Caco-2 (cell line): Measurements from ENCODE around the gene CCR3. TPM values are rescaled to one million over a fixed set of nuclear protein-coding genes. Genes with fewer than 3 reads are reported as not detected.

Experiments used
- BruUV-seq: library from RNA; stranded (reverse); fragments of 400-500 nt; replicated peaks from 2 replicates; lab custom pipeline; 2021; lab: Mats Ljungman, UMichigan
- CTCF ChIA-PET: fragments of 300-600 bp; sonication (Branson Sonifier 250); formaldehyde crosslinking; loops from one replicate; lab custom pipeline; 2022; ENCODE audit warnings: antibody characterized with exemption; lab: Charles Lee
- POLR2A ChIA-PET: fragments of 300-600 bp; sonication (Branson Sonifier 250); formaldehyde crosslinking; loops from one replicate; lab custom pipeline; 2022; ENCODE audit warnings: antibody characterized with exemption; lab: Charles Lee
- DNase-seq, 2 experiments: peaks; one replicate each; pipeline versions ENCODE4 v3.0.0 to v3.0.0-alpha.2; 2020 to 2022
- H3K27me3 ChIP-seq: replicated peaks from 2 replicates; pipeline ENCODE4 v1.6.0; 2011; ENCODE audit warnings: low read length; ENCODE audit not compliant: control insufficient read depth, insufficient read depth
- H3K36me3 ChIP-seq: 2 replicates; pipeline ENCODE4 v1.5.1; 2011; ENCODE audit warnings: low read length; ENCODE audit not compliant: control insufficient read depth, insufficient read depth
- H3K4me1 ChIP-seq: fragments of 250-450 bp; sonication (Bioruptor Pico); 2 replicates; pipeline ENCODE4 v1.5.1; 2020; ENCODE audit warnings: mild to moderate bottlenecking
- H3K4me3 ChIP-seq: 2 replicates; pipeline ENCODE4 v1.5.1; 2011; ENCODE audit warnings: low read depth, mild to moderate bottlenecking, control low read depth, low read length
- H3K9me3 ChIP-seq: fragments of 250-450 bp; sonication (Bioruptor Pico); 2 replicates; pipeline ENCODE4 v1.5.1; 2020; ENCODE audit warnings: mild to moderate bottlenecking, moderate library complexity
- H3K27ac Mint-ChIP-seq: one replicate; pipeline ENCODE4 v1.8.0; 2022; ENCODE audit warnings: mixed read lengths; ENCODE audit not compliant: unreplicated experiment
- H3K27me3 Mint-ChIP-seq: one replicate; pipeline ENCODE4 v1.8.0; 2022; ENCODE audit warnings: mixed read lengths; ENCODE audit not compliant: insufficient read depth, unreplicated experiment
- H3K36me3 Mint-ChIP-seq: one replicate; pipeline ENCODE4 v1.8.0; 2022; ENCODE audit warnings: mild to moderate bottlenecking, mixed read lengths; ENCODE audit not compliant: insufficient read depth, unreplicated experiment
- H3K4me1 Mint-ChIP-seq: one replicate; pipeline ENCODE4 v1.8.0; 2022; ENCODE audit warnings: low read depth, mixed read lengths; ENCODE audit not compliant: unreplicated experiment
- H3K4me3 Mint-ChIP-seq: one replicate; pipeline ENCODE4 v1.8.0; 2022; ENCODE audit warnings: mild to moderate bottlenecking, moderate library complexity, mixed read lengths; ENCODE audit not compliant: unreplicated experiment
- H3K9me3 Mint-ChIP-seq: one replicate; pipeline ENCODE4 v1.8.0; 2022; ENCODE audit warnings: mixed read lengths; ENCODE audit not compliant: unreplicated experiment
- intact Hi-C: fragments of 100-400 bp; cut with micrococcal nuclease; formaldehyde crosslinking; loops from one replicate; pipeline ENCODE4 v1.10.0; 2022; ENCODE audit not compliant: unreplicated experiment
- total RNA-seq: library from RNA; stranded (reverse); gene quantifications from 2 replicates; pipeline ENCODE4 v1.2.3, GENCODE V29; 2022
- TF ChIP-seq, protein P1 (sequence below), 2 experiments: fragments of 200-600 bp in 1 of 2; IDR thresholded peaks; 1 replicate in 1 of 2; 2 replicates in 1 of 2; pipeline versions ENCODE4 v1.5.1 to v1.8.0; 2011 to 2022; ENCODE audit warnings: antibody characterized with exemption in 1 of 2, control low read depth in 1 of 2, inconsistent platforms in 1 of 2, low read depth in 1 of 2, low read length in 1 of 2, mild to moderate bottlenecking in 1 of 2, moderate library complexity in 1 of 2; ENCODE audit not compliant: insufficient read depth in 1 of 2, severe bottlenecking in 1 of 2, unreplicated experiment in 1 of 2

CCR3 gene
- total RNA-seq, 1 experiment from 2014 or later: 0.64 TPM

DNA sequence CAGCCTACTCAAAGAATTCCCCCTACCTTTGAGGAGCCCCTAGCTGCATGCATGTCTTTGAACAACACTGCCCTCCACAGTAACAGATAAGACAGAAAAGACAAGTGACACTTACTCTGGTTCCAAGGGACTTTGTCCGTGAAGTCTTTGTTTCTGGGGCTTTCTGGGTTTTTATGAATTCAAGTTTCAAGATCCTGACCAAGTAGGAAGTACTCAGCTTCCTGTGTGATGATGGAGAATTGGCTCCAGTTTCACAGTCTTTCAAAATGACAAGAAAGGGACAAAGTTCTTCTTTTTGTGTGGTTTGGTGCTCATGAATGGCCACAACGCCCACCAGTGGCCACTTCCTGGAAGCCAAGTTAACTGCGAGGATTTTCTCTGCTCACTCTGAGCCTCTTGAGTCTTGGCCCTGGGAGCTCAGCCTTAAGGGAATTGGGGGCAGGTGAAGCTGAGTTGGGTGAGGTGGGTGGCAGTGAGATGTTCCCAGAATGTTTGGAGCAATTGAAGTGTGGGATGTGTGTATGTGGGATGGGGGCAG lies 34.0 kb upstream of the CCR3 start, which contains the start of gene CCR1:
Gene CCR1 (minus strand): TSS at position 147 of the 538 bp plus-strand sequence. CDS start 4,000 bp downstream, outside the sequence.
- TF ChIP-seq, protein P1, sequence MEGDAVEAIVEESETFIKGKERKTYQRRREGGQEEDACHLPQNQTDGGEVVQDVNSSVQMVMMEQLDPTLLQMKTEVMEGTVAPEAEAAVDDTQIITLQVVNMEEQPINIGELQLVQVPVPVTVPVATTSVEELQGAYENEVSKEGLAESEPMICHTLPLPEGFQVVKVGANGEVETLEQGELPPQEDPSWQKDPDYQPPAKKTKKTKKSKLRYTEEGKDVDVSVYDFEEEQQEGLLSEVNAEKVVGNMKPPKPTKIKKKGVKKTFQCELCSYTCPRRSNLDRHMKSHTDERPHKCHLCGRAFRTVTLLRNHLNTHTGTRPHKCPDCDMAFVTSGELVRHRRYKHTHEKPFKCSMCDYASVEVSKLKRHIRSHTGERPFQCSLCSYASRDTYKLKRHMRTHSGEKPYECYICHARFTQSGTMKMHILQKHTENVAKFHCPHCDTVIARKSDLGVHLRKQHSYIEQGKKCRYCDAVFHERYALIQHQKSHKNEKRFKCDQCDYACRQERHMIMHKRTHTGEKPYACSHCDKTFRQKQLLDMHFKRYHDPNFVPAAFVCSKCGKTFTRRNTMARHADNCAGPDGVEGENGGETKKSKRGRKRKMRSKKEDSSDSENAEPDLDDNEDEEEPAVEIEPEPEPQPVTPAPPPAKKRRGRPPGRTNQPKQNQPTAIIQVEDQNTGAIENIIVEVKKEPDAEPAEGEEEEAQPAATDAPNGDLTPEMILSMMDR (IDR thresholded peaks at IDR 0.05; ENCODE audit: insufficient read depth in 1 of 2, low read depth in 1 of 2, low read length in 1 of 2, severe bottlenecking in 1 of 2, unreplicated experiment in 1 of 2): peak; percentile 52 to 70
- no peaks in the 10 kb centered on the region for H3K9me3 Mint-ChIP-seq
- POLR2A ChIA-PET: interaction anchor here (0.5 to 1.7 kb wide), 3 partner anchors 44 to 150 kb away, joined by 3 to 8 read pairs (median 3); no protein-coding TSS in a partner anchor
- Histone ChIP-seq H3K9me3 (no peaks in the 10 kb centered on the region), H3K36me3 (no peaks in the 10 kb centered on the region), H3K4me3 (no peak within 1 kb of the TSS), H3K4me1 (peaks cover 18% of the 10 kb centered on the region), H3K27me3 (no peaks in the 10 kb centered on the region)
- BruUV-seq: no TSS peak
- CTCF ChIA-PET: interaction anchor here (0.6 to 2.4 kb wide), 12 partner anchors 45 to 279 kb away, joined by 3 to 17 read pairs (median 5); partner anchors contain the start of gene CCR5
- no peaks in the 10 kb centered on the region for H3K27me3 Mint-ChIP-seq
- H3K4me1 Mint-ChIP-seq: peaks cover 9% of the 10 kb centered on the region
- peak within 1 kb of the TSS; percentile 66 for H3K27ac Mint-ChIP-seq
- intact Hi-C loops: loop anchor here (1.0 to 2.0 kb wide), 5 partner anchors 45 to 269 kb away; partner anchors contain the start of gene CCR5
- H3K4me3 Mint-ChIP-seq: peak within 1 kb of the TSS; percentile 27
- peak; percentile 49 to 61 for DNase-seq
- no peaks in the 10 kb centered on the region for H3K36me3 Mint-ChIP-seq

- Mint-ChIP-seq H3K27me3 (no peaks in the 10 kb centered on the region), H3K9me3 (no peaks in the 10 kb centered on the region), H3K36me3 (no peaks in the 10 kb centered on the region), H3K4me1 (peaks cover 9% of the 10 kb centered on the region), H3K4me3 (no peak overlapping the region), H3K27ac (no peak overlapping the region)
- ChIA-PET CTCF (interaction anchor here (0.6 to 2.4 kb wide), 9 partner anchors 10 to 270 kb away, joined by 3 to 17 read pairs (median 6); partner anchors contain the start of gene CCR5), POLR2A (interaction anchor here (1.7 kb wide), 1 partner anchor 45 kb away, joined by 8 read pairs; no protein-coding TSS in a partner anchor)
- H3K4me1 ChIP-seq: peaks cover 18% of the 10 kb centered on the region
- TF ChIP-seq, protein P1 (IDR thresholded peaks at IDR 0.05; ENCODE audit: insufficient read depth in 1 of 2, low read depth in 1 of 2, low read length in 1 of 2, severe bottlenecking in 1 of 2, unreplicated experiment in 1 of 2): no peak
- intact Hi-C loops: loop anchor here (2.0 kb wide), 2 partner anchors 162 to 270 kb away; partner anchors contain the start of gene CCR5
- DNase-seq: no peak
- no peaks in the 10 kb centered on the region for H3K36me3 ChIP-seq
- H3K27me3 ChIP-seq: no peaks in the 10 kb centered on the region
- no peak overlapping the region for H3K4me3 ChIP-seq
- no peaks in the 10 kb centered on the region for H3K9me3 ChIP-seq
- BruUV-seq: no TSS peak
Measured at GRCh38 chr3:46209053-46209452, 33.2 kb upstream of the CCR3 start.

GRCh38 chr3:46209746-46210470 lies 32.4 kb upstream of the CCR3 start:
- H3K27me3 ChIP-seq: no peaks in the 10 kb centered on the region
- ChIA-PET CTCF (interaction anchor here (0.6 to 1.9 kb wide), 2 partner anchors 11 to 120 kb away, joined by 3 to 8 read pairs; no protein-coding TSS in a partner anchor), POLR2A (no interaction called here)
- Mint-ChIP-seq H3K4me1 (peaks cover 9% of the 10 kb centered on the region), H3K27ac (no peak overlapping the region), H3K4me3 (no peak overlapping the region), H3K27me3 (no peaks in the 10 kb centered on the region), H3K9me3 (no peaks in the 10 kb centered on the region), H3K36me3 (no peaks in the 10 kb centered on the region)
- intact Hi-C loops: loop anchor here (2.0 kb wide), 2 partner anchors 161 to 271 kb away; partner anchors contain the start of gene CCR5
- TF ChIP-seq, protein P1 (IDR thresholded peaks at IDR 0.05; ENCODE audit: insufficient read depth in 1 of 2, low read depth in 1 of 2, low read length in 1 of 2, severe bottlenecking in 1 of 2, unreplicated experiment in 1 of 2): no peak
- no peak for DNase-seq
- H3K36me3 ChIP-seq: no peaks in the 10 kb centered on the region
- H3K4me1 ChIP-seq: peaks cover 19% of the 10 kb centered on the region
- H3K4me3 ChIP-seq: no peak overlapping the region
- H3K9me3 ChIP-seq: no peaks in the 10 kb centered on the region
- BruUV-seq: no TSS peak
